SK-N-SH treated with all-trans-retinoic acid at 6 μM for 48 hours (cell line): ENCODE data around the gene PSMD7.
"Not testable (repeated sequence)": the region's sequence is repeated elsewhere in the genome, so short reads cannot be mapped to it uniquely, and the experiment has no call there.

Experiments
- ARNTL ChIP-seq: fragments of 450-650 bp; formaldehyde crosslinking; IDR thresholded peaks from 2 replicates; pipeline ENCODE4 v1.5.0; 2020; ENCODE audit warnings: low read depth, mild to moderate bottlenecking, moderate library complexity, borderline replicate concordance
- PPARA ChIP-seq: fragments of 250-450 bp; sonication (Bioruptor Pico); IDR thresholded peaks from 2 replicates; pipeline ENCODE4 v1.5.0; 2020; ENCODE audit warnings: mild to moderate bottlenecking, borderline replicate concordance

- not testable (repeated sequence) for TF ChIP-seq ARNTL; PPARA (CRISPR knock-in tag)
Measured at GRCh38 chr16:74328346-74328745, 31.7 kb downstream of the PSMD7 start.
